NCI-H2196 (cell line): ENCODE results near the gene OR4N5.

ENCODE experiments used
- DNase-seq: peaks from one replicate; lab custom pipeline; 2025; ENCODE audit not compliant: unreplicated experiment; lab: John Stamatoyannopoulos, UW

The OR4N5 gene

GRCh38 chr14:20194101-20194500 lies 55.5 kb downstream of the OR4N5 start:
- no peak for DNase-seq
